GM19463 (cell line): Measurements from ENCODE around the gene RC3H1.
"Not testable (repeated sequence)": the region's sequence is repeated elsewhere in the genome, so short reads cannot be mapped to it uniquely, and the experiment has no call there.

Experiments
- ATAC-seq: cut with Tn5 transposase; IDR thresholded peaks from one replicate; pipeline ENCODE4 v1.9.1; 2021; ENCODE audit warnings: mild to moderate bottlenecking, moderate library complexity; ENCODE audit not compliant: unreplicated experiment

Gene RC3H1

DNA sequence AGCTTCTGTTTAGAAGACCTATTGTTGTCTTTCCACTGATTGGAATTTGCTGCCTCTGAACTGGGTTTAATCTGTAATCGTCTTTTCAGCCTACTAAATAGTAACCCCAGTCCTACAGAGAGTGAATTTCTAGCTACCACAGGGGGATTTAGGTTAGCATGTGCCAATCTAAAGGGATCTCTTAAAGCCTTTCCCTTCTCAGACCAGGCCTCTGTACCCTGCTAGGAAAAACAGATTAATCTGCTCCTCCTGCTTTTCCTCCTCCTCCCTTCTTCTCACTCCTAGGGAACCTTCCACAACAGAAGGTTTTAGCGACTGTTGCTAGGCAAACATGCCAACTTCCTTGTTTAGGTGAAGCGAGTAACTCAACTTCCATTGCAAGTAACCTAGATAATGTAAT, 1.3 kb upstream of the RC3H1 start:
- ATAC-seq = no peak

DNA sequence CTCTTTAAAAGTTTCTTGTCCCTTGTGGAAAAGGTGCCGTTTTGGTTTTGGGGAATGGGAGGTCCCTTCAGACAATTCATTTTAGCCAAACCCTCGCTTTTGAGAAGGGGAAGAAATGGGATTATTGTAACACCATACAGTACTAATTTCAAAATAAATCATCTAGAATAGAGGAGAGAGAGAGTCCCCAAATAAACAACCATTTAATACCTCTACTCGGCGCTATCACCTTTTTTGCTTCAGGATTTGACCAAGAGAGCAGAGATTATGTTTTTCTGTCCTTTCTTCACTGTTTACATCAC, 770 bp upstream of the RC3H1 start:
- ATAC-seq = no peak

DNA sequence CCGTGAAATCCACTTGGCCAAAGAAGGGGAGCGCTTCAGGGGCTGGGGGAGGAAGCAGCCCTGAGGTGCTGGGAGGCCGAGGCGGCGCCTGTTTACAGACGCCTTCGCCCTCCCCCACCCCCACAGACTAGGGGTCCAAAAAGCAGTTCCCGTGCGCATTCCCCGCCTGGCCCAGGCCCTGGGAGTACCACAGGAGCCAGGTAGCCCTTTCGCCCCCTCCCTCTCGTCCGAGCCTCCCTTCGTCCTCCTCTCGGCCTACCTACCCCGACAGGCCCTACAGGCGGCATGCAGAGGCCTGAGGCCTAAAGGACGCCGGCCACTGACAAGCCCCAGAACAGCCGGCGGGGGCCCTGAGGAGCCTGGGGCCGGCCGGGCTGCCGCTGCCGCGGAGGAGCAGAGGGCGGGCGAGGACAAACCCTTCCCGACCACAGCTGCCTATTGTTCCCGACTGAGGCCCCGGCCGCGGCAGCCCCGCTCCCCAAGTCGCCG, 522 bp downstream of the RC3H1 start:
- ATAC-seq = peak; percentile 37

DNA sequence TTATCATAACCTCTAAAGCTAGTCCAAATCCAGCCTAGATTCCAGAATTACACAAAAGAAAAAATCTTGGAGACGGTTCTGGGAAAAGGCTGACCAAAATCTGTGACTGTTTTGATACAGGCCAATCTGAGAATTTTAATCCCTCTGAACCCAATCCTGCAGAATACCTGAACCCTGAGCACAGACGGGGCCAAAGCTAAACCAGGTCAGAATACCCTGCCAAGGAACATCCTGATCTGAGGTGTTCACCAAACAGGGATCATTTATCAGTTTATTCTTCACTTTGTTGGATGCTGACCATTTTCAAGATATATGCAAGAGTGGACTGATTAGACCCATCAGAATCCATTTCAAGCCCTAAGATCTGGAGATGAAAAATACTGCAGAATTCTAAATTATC, 3.6 kb downstream of the RC3H1 start:
- no peak for ATAC-seq

DNA sequence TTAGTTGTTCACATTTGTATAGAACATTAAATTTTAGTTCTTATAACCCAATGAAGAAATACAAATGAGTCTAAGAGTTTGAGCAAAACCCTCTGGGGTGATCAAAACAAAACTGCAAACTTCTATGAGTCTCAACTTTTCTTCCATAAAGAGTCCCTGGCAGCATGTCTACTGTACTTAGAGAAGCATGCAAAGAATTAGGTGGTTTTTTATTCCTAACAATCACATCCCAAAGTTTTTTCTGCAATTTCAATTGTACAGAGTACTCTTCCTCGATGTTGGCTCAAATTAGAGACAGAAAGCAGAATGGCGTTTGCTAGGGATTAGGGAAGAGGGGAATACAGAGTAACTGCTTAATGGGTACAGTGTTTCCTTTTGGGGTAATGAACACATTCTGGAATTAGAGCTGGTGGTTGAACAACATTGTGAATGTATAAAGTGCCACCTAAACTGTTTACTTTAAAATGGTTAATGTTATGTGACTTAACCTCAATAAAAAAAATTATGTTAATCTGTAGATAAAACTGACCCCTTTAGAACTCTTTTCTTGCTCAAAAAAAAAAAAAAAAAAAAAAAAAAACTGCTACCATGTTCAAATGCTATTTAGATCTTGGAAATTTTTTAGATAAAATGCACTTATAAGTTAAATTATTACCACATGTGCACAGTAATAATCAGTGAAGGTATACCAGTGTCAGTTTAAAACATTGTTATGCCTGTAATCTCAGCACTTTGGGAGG, 4.8 kb downstream of the RC3H1 start:
- ATAC-seq = no peak

DNA sequence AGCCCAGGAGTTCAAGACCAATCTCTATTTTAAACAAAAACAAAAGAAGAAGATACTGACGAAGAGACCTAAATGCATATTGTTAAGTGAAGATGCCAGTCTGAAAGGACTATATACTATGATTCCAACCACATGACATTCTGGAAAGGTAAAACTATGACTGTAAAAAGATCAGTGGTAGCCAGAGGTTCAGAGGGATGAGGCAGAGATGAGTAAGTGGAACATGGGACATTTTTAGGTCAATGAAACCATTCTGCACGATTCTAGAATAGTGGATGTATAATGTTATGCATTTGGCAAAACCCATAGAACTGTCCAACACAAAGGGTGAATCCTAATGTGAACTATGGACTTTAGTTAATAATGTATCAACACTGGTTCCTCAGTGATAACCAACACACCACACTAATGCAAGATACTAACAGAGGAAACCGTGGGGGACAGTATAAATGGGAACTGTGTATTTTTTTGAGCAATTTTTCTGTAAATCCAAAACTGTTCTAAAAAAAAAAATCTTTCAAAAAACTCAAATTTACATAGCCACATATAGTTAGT, 8.2 kb downstream of the RC3H1 start:
- ATAC-seq = no peak

DNA sequence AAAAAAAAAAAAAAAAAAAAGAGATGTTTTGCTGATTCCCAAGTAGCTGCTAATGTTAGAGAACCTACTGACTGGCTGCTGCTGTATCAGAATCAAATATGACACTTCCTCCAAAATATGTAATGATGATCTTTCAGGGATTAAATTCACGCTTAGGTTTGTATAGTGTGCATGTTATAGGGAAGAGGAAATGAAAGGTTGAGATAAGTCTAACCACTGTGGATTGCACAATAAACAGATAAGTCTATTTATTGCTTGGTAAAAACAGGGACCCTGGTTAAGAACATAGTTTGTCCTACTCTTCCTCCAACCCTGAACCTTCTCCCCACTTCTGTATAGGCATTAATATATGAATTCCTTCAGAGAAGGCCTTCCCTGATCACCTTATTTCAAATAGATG, 13.2 kb downstream of the RC3H1 start:
- no peak for ATAC-seq

DNA sequence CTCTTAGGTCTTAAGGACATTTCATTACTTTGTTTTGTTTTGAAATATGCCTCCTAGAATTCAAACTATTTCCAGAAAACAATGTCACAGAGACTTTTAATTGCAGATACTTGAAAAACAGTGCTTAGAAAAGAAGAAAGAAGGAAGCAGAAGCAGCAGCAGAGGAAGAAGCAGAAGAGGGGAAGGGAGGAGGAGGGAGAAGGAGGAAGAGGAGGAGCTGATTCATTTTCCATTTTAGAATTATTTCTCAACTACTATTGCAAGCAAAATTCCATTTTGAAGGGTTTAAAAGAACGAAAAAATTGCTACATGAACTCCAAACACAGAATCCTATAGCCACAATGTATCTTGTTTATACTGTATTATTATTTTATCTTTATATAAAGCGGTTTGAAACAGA, 13.9 kb downstream of the RC3H1 start:
- no peak for ATAC-seq

DNA sequence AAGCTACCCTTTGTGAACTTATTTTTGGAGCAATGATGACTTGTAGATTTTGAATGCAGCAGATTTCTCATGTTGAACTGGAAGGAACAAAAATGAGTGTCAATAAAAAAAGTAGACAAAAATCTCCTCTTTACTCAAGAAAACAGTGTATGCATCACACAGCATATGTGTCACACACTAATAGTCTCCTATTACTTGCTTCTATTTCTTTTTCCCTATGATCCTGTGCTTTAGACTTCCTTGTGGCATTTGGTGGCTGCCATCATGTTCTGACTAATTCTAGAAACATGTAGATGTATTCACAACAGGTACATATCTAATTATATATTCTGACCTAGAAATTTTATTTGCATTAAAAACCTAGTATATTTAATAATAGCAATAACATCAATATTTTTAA, 14.3 kb downstream of the RC3H1 start:
- no peak for ATAC-seq

DNA sequence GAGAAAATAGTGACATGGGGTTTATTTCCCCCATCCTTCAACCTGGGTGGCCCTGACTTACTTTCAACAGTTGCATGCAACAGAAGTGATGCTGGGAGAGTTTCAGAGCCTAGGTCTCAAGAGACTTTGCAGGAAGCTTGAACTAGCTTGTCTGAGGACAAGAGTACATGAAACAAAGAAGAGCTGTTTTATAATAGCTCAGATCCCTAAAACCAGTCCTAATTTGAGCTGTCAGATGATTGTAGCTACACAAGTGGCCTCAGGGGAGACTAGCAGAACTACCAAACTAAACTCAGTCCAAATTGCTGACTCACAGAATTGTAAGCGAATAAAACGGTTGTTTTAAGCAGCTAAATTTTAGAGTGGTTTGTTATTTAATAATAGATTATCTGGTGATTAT, 17.1 kb downstream of the RC3H1 start:
- ATAC-seq = peak; percentile 97

DNA sequence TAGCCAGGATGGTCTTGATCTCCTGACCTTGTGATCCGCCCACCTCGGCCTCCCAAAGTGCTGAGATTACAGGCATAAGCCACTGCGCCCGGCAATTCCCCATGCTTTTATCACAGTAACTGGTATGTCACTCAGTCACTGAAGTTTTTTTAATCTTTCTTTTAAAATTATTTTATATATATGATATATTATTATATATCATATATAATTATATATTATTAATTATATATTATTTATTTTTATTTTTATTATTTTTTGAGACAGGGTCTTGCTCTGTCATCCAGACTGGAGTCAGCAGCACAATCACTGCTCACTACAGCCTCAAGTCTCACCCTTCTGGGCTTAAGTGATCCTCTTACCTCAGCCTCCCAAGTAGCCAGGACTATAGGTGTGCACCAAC, 18.3 kb downstream of the RC3H1 start:
- ATAC-seq = no peak

DNA sequence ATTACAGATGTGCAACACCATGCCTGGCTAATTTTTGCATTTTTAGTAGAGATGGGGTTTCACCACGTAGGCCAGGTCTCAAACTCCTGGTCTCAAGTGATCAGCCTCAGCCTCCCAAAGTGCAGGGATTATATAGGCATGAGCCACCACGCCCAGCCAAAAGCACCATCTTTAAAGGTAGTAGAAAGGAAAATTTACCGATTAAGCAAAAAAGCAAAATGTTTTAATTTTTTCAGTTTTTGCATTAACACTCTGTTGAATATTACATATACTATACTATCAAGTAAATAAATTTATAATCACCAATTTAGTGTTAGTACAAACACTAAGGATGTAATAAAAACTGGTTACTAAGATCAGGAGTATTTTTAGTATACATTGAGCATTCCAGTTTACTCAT, 20.6 kb downstream of the RC3H1 start:
- ATAC-seq = no peak

DNA sequence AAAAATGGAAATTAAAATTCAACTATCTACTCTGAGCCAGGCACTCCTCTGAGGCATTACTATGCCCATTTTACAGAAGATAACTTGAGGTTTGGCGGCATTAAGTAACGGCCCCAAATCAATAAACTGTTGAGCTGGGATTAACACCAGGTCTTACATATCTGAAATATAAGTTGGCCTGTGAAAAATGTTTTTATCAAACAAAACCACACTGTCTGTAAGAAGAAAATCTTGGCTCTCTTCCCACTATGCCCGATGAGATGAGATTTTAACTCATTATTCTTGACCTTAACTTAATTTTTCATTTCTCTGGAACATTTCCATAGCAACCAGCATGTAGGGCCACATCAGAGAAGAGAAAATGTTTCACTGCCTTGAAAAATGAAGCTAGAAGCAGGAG, 21.8 kb downstream of the RC3H1 start:
- ATAC-seq = no peak

DNA sequence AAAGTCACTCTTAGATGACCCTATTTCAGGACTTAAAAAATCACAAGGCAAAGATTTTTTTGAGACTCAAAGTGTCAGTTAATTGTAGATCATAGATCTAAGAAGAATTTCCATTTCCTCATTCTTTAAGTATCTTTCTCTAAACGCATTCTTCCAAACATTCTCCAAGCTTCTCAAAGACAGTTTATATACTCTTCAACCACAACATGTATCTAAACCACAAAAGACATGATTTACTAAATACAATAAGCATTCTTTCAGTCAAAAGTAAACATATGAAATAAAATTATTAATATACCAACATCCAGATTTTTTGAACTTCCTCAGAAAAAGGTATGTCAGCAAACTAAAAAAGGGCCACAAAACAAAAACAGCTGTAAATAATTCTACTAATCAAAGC, 24.4 kb downstream of the RC3H1 start:
- no peak for ATAC-seq

DNA sequence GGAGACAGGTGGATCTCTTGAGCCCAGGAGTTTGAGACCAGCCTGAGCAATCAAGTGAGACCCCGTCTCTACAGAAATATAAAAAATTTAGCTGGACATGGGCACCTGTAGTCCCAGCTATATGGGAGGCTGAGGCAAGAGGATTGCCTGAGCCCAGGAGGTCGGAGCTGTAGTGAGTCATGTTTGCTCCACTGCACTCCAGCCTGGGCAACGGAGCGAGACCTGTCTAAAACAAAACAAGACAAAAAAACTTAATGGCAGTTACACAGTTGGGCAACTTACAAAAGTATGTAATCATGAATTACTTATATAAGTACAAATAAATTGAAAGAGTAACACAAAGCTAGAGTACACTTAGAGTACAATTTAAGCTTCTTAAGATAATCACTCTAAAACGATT, 25.2 kb downstream of the RC3H1 start:
- ATAC-seq = no peak

DNA sequence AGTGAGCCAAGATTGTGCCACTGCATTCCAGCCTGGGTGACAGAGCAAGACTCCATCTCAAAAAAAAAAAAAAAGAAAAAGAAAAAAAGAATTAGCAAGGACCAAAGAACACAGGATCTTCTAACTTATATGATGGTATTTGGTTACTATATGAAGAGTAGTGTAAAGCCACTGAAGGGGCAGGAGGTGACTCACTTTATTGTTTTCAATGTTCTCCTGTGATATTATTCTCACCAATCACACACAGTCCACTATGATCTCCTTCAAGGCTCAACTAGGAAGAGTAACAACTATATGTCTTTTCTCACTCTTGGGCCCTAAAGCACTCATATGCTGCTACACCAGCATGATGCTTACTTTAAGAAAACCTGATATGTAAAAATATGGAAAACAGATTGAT, 26.7 kb downstream of the RC3H1 start:
- no peak for ATAC-seq

DNA sequence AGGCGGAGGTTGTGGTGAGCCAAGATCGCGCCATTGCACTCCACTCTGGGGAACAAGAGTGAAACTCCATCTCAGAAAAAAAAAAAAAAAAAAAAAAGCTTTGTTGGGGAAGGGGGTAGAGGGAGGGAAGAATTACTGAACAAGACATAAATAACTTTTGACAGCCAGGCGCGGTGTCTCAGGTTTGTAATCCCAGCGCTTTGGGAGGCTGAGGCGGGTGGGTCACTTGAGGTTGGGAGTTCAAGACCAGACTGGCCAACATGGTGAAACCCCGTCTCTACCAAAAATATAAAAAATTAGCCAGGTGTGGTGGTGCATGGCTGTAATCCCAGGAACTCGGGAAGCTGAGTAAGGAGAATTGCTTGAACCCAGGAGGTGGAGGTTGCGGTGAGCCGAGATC, 28.2 kb downstream of the RC3H1 start:
- ATAC-seq = not testable (repeated sequence)

DNA sequence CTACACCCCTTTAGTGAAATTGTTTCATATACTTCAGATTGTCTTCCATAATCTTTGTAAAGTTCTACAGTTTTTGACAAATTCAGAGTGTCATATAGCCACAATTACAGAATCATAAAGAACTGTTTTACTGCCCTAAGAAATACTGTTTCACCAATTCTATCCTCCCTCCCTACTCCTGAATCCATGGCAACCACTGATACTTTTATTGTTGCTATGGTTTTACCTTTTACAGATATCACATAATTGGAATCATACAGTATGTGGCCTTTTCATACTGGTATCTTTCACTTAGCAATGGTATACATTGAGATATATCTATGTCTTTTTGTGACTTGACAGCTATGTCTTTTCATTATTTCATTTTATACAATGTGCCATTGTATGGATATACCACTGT, 34.1 kb downstream of the RC3H1 start:
- ATAC-seq = no peak

DNA sequence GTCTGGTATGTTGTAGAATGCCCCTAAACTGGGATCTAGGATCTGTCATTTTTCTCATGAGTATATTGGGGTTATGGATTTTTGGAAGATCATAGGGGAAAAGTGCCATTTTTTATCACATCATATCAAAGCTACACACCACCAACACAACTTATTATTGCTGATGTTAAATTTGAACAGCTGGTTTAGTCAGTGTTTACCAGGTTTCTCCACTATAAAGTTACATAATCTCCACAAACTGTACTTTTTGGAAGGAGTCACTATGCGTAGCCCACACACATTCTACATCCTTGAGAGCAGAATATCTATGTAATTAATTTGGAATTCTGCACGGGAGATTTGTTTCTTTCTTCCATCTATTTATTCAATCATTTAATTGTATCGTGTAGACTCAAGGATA, 35.2 kb downstream of the RC3H1 start:
- no peak for ATAC-seq

DNA sequence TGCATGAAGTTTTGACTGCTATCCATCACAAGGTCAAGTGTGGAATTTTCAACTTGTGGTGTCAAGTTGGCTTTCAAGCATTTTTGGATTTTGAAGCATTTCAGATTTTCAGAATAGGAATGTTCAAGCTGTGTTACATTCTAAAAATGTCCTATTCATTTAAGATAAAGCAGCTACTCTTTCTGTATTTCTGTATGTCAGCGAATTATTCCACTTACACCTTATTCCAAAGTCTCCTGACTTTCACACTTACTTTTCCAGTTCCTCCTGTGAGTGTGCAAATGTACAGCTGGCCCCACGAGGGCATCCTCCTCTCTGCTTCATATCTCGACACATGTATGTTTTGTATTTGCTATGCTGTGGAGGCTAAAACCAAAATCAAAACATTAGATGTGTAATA, 51.9 kb downstream of the RC3H1 start:
- ATAC-seq = no peak

DNA sequence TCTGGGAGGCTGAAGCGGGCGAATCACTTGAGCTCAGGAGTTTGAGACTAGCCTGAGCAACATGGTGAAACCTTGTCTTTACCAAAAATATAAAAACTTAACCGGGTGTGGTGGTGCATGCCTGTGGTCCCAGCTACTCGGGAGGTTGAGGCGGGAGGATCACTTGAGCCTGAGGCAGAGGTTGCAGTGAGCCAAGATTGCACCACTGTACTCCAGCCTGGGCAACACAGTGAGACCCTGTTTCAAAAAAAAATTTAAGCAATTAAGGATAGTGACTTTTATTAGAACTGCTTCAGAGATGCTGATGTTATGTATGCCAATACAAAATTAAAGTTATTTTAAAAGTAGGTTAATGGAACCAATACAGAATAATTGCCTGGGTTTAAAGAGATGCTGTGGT, 56.3 kb downstream of the RC3H1 start:
- ATAC-seq = not testable (repeated sequence)

DNA sequence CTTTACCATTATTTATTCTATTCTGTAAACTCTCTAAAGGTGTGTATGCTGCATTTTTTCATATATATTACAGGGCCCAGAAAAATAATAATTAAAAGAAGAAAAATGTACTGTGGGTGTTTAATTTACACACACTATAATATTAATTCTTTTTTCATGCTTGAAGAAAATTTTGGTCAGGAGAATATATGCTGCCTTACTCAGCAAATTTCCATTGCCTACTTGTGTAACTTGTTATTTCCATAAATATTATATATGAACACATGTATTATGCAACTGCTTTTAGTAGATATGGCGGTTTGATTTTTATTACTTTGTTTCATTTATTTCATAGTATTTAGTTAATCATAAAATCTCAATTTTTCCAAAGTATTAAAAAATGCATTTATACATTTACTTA, 58.7 kb downstream of the RC3H1 start:
- no peak for ATAC-seq

DNA sequence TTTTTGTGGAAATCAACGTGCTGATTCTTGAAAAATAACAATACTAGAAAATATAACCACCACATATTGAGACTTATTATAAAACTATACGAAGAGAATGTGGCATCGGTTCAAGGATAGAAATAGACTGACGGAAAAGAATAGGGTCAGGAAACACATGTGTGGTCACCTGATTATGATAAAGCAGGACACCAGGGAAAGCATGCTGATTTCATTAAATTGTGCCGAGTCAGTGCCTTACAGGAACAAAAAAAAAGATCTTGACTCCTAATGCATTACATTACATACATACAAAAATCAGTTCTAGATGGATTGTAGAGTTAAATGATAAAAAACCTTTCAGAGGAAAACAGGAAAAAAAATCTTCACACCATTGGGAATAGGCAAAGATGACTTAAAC, 61.5 kb downstream of the RC3H1 start:
- no peak for ATAC-seq
